GM20000 (cell line): Measurements from ENCODE around the gene SMIM15.
A peak's percentile ranks its signal among the peaks of the same experiment; 100 is the strongest.

Experiments used
- DNase-seq: peaks from one replicate; pipeline ENCODE4 v3.0.0; 2012; ENCODE audit warnings: low spot score
- TF ChIP-seq, protein P1 (sequence below): IDR thresholded peaks from 2 replicates; pipeline ENCODE4 v1.5.1; 2012; ENCODE audit warnings: mild to moderate bottlenecking, control low read depth; ENCODE audit errors: extremely low read depth, missing control alignments

Gene SMIM15

DNA sequence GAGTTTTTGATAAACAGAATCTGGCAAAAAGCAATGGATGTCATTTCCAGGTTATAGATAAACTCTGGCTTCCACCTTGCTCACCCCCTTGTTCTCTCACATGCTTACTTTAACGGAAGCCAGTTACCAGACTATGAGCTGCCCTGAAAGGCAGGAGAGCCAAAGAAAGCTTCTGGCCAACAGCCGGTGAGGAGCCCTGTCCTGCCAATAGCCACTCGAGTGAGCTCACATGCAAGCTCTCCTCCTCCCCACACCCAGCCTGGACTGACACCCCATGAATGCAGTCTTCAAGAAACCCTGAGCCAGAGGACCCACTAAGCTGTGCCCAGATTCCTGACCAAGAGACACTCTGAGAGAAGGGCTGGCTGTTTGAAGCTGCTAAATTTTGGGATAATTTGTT, 14.4 kb upstream of the SMIM15 start:
- DNase-seq: no peak
- TF ChIP-seq, protein P1, sequence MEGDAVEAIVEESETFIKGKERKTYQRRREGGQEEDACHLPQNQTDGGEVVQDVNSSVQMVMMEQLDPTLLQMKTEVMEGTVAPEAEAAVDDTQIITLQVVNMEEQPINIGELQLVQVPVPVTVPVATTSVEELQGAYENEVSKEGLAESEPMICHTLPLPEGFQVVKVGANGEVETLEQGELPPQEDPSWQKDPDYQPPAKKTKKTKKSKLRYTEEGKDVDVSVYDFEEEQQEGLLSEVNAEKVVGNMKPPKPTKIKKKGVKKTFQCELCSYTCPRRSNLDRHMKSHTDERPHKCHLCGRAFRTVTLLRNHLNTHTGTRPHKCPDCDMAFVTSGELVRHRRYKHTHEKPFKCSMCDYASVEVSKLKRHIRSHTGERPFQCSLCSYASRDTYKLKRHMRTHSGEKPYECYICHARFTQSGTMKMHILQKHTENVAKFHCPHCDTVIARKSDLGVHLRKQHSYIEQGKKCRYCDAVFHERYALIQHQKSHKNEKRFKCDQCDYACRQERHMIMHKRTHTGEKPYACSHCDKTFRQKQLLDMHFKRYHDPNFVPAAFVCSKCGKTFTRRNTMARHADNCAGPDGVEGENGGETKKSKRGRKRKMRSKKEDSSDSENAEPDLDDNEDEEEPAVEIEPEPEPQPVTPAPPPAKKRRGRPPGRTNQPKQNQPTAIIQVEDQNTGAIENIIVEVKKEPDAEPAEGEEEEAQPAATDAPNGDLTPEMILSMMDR: no peak

DNA sequence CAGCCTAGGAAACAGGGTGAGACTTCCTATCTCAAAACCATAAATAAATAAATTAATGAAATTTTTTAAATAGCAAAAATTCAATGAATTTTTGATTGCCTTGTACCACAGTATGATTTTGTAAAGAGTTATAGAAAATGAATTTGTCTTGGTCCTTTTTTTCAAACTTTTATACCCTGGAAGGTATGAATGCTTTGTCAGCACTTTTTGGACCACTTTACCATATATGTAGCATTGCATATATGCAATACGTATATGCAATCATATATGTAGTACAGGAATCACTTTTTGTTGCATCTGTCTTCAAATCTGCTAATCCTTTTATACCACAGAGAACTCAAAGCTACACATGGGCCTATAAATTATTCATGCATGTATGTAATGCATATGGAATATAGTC, 9.2 kb upstream of the SMIM15 start:
- TF ChIP-seq, protein P1: no peak
- no peak for DNase-seq

DNA sequence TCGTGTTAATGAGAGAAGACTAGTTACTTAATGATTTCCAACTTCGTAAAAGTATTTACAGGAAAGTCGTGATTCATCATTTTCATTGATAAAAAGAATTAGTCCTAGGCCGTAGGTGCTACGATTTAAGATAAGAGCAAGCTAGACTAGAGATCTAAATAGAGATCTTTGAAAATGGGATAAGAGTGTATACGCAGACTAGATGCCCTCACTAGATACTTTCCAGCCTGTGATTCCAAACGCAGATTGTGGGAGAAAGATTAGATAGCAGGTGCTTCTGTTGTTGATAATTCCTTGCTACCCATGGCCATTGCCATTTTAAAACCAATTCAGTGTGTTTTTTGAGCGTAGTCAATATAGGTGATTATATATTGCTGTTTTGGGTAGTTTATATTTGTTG, 6.7 kb upstream of the SMIM15 start:
- no peak for DNase-seq
- TF ChIP-seq, protein P1: no peak

DNA sequence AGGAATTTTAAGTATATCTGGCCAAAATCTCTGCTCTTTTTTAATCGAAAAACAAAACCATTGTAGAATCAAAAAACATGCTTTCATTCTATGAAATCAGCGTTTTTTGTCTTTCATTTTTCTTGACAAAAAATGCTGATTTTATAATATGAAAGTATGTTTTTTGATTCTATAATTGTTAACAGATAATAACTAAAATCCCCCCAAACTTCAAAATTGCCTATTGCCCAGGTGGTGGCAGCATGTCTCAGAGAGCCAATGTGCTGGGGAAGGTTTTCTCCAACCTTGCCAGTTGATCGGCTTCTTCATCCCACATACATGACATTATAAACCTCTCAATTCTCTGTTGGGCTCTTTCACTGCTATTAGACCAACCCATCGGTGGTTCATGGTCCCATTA, 5.1 kb upstream of the SMIM15 start:
- DNase-seq: peak; percentile 49
- TF ChIP-seq, protein P1: peak; percentile 25

DNA sequence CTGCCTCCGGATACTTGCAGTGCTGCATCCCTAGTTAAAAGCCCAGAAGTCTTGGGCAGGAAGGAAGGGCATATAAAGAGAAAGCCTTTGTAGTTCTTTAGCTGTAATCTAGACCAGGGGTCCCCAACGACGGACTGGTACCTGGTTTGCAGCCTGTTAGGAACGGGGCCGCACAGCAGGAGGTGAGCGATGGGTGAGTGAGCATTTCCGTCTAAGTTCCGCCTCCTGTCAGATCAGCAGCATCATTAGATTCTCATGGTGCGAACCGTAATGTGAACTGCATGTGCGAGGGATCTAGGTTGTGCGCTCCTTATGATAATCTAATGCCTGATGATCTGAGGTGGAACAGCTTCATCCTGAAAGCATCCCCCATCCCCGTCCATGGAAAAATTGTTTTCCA, 1.6 kb upstream of the SMIM15 start:
- TF ChIP-seq, protein P1: no peak
- DNase-seq: no peak

DNA sequence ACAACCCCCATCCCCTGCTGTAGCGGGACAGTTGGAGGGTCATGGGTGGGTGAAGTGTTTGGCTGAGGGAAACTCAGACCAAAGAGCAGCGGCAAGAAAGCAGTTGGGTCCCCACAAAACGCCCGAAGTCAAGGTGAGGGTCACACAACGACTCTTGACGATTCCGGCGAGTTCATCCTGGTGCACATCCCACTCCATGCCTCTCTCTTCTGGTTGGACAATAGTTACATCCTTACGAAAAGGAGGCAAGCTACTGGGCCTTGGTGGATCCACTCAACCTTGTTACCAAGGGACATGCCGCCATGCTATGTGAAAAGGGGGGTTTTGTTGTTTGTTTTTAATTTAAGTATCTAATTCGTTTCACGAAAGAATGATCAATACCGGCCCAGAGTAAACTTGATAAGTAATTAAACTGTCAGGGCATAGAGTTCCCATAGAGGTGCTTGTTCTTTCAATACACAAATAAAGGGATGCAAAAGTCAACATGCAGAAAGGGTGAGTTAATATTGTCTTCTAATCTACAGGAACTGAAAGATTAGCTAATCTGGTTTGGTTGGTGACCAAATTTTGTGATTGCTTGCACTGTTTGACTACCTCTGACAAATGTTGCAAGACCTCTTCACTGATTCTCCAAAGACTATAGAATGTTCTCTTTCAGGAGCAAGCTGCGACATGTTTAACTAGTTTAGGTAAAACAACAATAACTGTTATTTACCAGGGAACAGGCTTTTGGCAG, 732 bp upstream of the SMIM15 start:
- TF ChIP-seq, protein P1: no peak
- DNase-seq: peak; percentile 32

DNA sequence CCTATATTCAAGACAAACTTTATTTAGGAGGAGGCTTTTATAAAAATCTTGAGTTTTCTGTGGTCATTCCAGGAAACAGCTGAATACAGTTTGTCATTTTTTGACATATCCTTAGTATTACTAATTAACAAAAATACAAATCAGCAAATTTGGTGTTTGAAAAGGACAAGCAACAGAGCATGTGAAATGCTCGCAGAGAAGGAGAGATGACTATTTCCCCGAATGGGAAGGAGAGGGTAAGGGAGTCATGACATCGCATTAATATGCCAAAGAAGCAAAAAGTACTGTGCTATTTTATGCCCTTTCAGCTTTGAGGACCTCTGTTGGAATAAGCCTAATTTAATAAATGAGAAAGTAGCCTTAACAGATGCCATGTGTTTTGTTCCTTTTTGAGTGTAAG, 1.8 kb downstream of the SMIM15 start:
- DNase-seq: no peak
- TF ChIP-seq, protein P1: no peak
